ENCODE data around the gene VEGFB.
A peak's percentile ranks its signal among the peaks of the same experiment; 100 is the strongest.

VEGFB gene

GRCh38 chr11:64284048-64284961, 49.9 kb downstream of the VEGFB start, which contains the start of gene BAD:
Gene BAD, minus strand, starts transcription at chr11:64284665. Its CDS starts 297 bp downstream, at chr11:64284368.
- DNase-seq (ENCODE audit: low spot score), result peak; percentile 97

- peak; percentile 71 for DNase-seq (ENCODE audit: low spot score)
Measured at GRCh38 chr11:64284962-64285884, 50.8 kb downstream of the VEGFB start, which contains the start of gene GPR137. Gene GPR137, plus strand, starts transcription at chr11:64285848. Its CDS starts 677 bp downstream, at chr11:64286525.

- no peak for DNase-seq (ENCODE audit: low spot score)
Measured at GRCh38 chr11:64285885-64286800, 51.8 kb downstream of the VEGFB start.

- no peak for DNase-seq (ENCODE audit: low spot score)
Measured at GRCh38 chr11:64286801-64287159, 52.4 kb downstream of the VEGFB start.

- no peak for DNase-seq (ENCODE audit: low spot score)
Measured at GRCh38 chr11:64287676-64288352, 53.4 kb downstream of the VEGFB start.

- no peak for DNase-seq (ENCODE audit: low spot score)
Measured at GRCh38 chr11:64288353-64288750, 54.0 kb downstream of the VEGFB start.
